IMR-90 (cell line): ENCODE results near the gene KDM6B. TPM values are rescaled to one million over a fixed set of nuclear protein-coding genes. Genes with fewer than 3 reads are reported as not detected.
A peak's percentile ranks its signal among the peaks of the same experiment; 100 is the strongest.

Experiments used
- ATAC-seq: fragments of 200-7000 bp; cut with Tn5 transposase; 2 replicates; pipeline ENCODE4 v1.9.1; 2020; ENCODE audit warnings: low read depth, mild to moderate bottlenecking, moderate library complexity
- BruUV-seq: library from RNA; stranded (reverse); fragments of 400-500 nt; replicated peaks from 2 replicates; lab custom pipeline; 2021; lab: Mats Ljungman, UMichigan
- CTCF ChIA-PET: fragments of 300-600 bp; formaldehyde crosslinking; extraction: SDS; loops from one replicate; lab custom pipeline; 2021; ENCODE audit warnings: antibody characterized with exemption; lab: Yijun Ruan, JAX
- POLR2A ChIA-PET: fragments of 300-600 bp; sonication (Branson Sonifier 250); formaldehyde crosslinking; loops from one replicate; lab custom pipeline; 2022; ENCODE audit warnings: antibody characterized with exemption; ENCODE audit not compliant: unreplicated experiment; lab: Charles Lee
- DNase-seq: peaks from one replicate; pipeline ENCODE4 v3.0.0; 2013
- H2AFZ ChIP-seq: replicated peaks from 2 replicates; pipeline ENCODE3; 2013; ENCODE audit warnings: low read length, mild to moderate bottlenecking; ENCODE audit not compliant: poor library complexity
- H2AK5ac ChIP-seq: 2 replicates; pipeline ENCODE4 v1.6.1; 2013; ENCODE audit warnings: low read depth, low read length, inconsistent platforms
- H2AK9ac ChIP-seq: replicated peaks from 2 replicates; pipeline ENCODE3; 2013; ENCODE audit warnings: mild to moderate bottlenecking, low read depth, low read length, moderate library complexity; ENCODE audit not compliant: poor library complexity
- H2BK120ac ChIP-seq: 2 replicates; pipeline ENCODE4 v1.6.1; 2013; ENCODE audit warnings: low read depth, low read length, inconsistent platforms
- H2BK15ac ChIP-seq: 3 replicates; pipeline ENCODE4 v1.6.1; 2013; ENCODE audit warnings: low read depth, low read length, inconsistent platforms
- H2BK20ac ChIP-seq: 2 replicates; pipeline ENCODE4 v1.6.1; 2013; ENCODE audit warnings: low read depth, mild to moderate bottlenecking, inconsistent platforms, low read length, moderate library complexity
- H2BK5ac ChIP-seq: 2 replicates; pipeline ENCODE4 v1.6.1; 2013; ENCODE audit warnings: mild to moderate bottlenecking, low read depth, low read length, inconsistent platforms; ENCODE audit not compliant: poor library complexity, severe bottlenecking
- H3K14ac ChIP-seq: replicated peaks from 2 replicates; pipeline ENCODE4 v1.6.1; 2013; ENCODE audit warnings: low read depth, low read length, inconsistent platforms
- H3K18ac ChIP-seq: 2 replicates; pipeline ENCODE4 v1.6.1; 2013; ENCODE audit warnings: low read depth, low read length, control low read depth
- H3K23ac ChIP-seq: 2 replicates; pipeline ENCODE4 v1.6.1; 2013; ENCODE audit warnings: low read depth, low read length, inconsistent platforms
- H3K27ac ChIP-seq: 2 replicates; pipeline ENCODE4 v1.5.1; 2013; ENCODE audit warnings: mild to moderate bottlenecking, control low read depth, low read length; ENCODE audit not compliant: insufficient read depth
- H3K27me3 ChIP-seq: 2 replicates; pipeline ENCODE4 v1.6.1; 2013; ENCODE audit warnings: low read length; ENCODE audit not compliant: control insufficient read depth, insufficient read depth
- H3K36me3 ChIP-seq: 2 replicates; pipeline ENCODE4 v1.6.1; 2013; ENCODE audit warnings: low read length, mixed read lengths; ENCODE audit not compliant: control insufficient read depth, insufficient read depth
- H3K4ac ChIP-seq: 2 replicates; pipeline ENCODE4 v1.6.1; 2013; ENCODE audit warnings: low read depth, low read length, inconsistent platforms
- H3K4me1 ChIP-seq: 2 replicates; pipeline ENCODE4 v1.6.1; 2013; ENCODE audit warnings: low read length, mixed read lengths; ENCODE audit not compliant: control insufficient read depth, insufficient read depth
- H3K4me2 ChIP-seq: 2 replicates; pipeline ENCODE4 v1.6.1; 2013; ENCODE audit warnings: low read depth, mild to moderate bottlenecking, control low read depth, low read length, moderate library complexity
- H3K4me3 ChIP-seq: 2 replicates; pipeline ENCODE4 v1.5.1; 2013; ENCODE audit warnings: low read depth, mild to moderate bottlenecking, control low read depth, low read length, moderate library complexity; ENCODE audit not compliant: insufficient read depth
- H3K56ac ChIP-seq: 2 replicates; pipeline ENCODE4 v1.6.1; 2013; ENCODE audit warnings: low read length, inconsistent platforms; ENCODE audit not compliant: insufficient read depth; ENCODE audit errors: extremely low read depth
- H3K79me1 ChIP-seq, 2 experiments: 2 replicates each; pipeline ENCODE4 v1.6.1; 2013; ENCODE audit warnings: low read length in 2 of 2, inconsistent platforms in 1 of 2, low read depth in 1 of 2
- H3K9ac ChIP-seq: 2 replicates; pipeline ENCODE4 v1.6.1; 2013; ENCODE audit warnings: low read depth, low read length, control low read depth
- H3K9me1 ChIP-seq: 2 replicates; pipeline ENCODE4 v1.6.1; 2013; ENCODE audit warnings: low read length, inconsistent platforms; ENCODE audit not compliant: insufficient read depth
- H3K9me3 ChIP-seq: 2 replicates; pipeline ENCODE4 v1.6.1; 2013; ENCODE audit warnings: low read length; ENCODE audit not compliant: control insufficient read depth, insufficient read depth
- H4K20me1 ChIP-seq: 2 replicates; pipeline ENCODE4 v1.6.1; 2013; ENCODE audit warnings: low read length, inconsistent platforms; ENCODE audit not compliant: insufficient read depth
- H4K5ac ChIP-seq: 2 replicates; pipeline ENCODE4 v1.6.1; 2013; ENCODE audit warnings: mild to moderate bottlenecking, low read depth, low read length, control low read depth
- H4K8ac ChIP-seq, 2 experiments: 2 replicates each; pipeline ENCODE4 v1.6.1; 2013; ENCODE audit warnings: low read depth in 2 of 2, low read length in 2 of 2, control low read depth in 1 of 2, inconsistent platforms in 1 of 2
- H4K91ac ChIP-seq: 2 replicates; pipeline ENCODE4 v1.6.1; 2013; ENCODE audit warnings: low read depth, low read length, inconsistent platforms; ENCODE audit not compliant: insufficient read depth
- BHLHE40 ChIP-seq: fragments of 150-350 bp; IDR thresholded peaks from 2 replicates; pipeline ENCODE4 v1.6.1; 2016; ENCODE audit warnings: mild to moderate bottlenecking, low read depth, low read length
- CEBPB ChIP-seq: IDR thresholded peaks from 2 replicates; pipeline ENCODE4 v1.6.1; 2012; ENCODE audit warnings: low read depth, low read length, improper control_type of control experiment
- FOS ChIP-seq: fragments of 150-350 bp; IDR thresholded peaks from 2 replicates; pipeline ENCODE4 v1.6.1; 2016; ENCODE audit warnings: low read depth, low read length
- MAFK ChIP-seq: IDR thresholded peaks from 2 replicates; pipeline ENCODE4 v1.6.1; 2012; ENCODE audit warnings: low read depth, low read length, improper control_type of control experiment
- MAZ ChIP-seq: IDR thresholded peaks from 2 replicates; pipeline ENCODE4 v1.6.1; 2012; ENCODE audit warnings: low read depth, mild to moderate bottlenecking, low read length, improper control_type of control experiment, moderate library complexity, borderline replicate concordance
- NFE2L2 ChIP-seq: fragments of 150-350 bp; IDR thresholded peaks from 2 replicates; pipeline ENCODE4 v1.6.1; 2016; ENCODE audit warnings: low read depth, mild to moderate bottlenecking, low read length
- POLR2A ChIP-seq: IDR thresholded peaks from 2 replicates; pipeline ENCODE4 v1.6.1; 2012; ENCODE audit warnings: mild to moderate bottlenecking, low read depth, low read length
- RFX5 ChIP-seq: IDR thresholded peaks from 2 replicates; pipeline ENCODE4 v1.8.0; 2012; ENCODE audit warnings: low read depth, mild to moderate bottlenecking, low read length, moderate library complexity
- SMC3 ChIP-seq: fragments of 150-350 bp; IDR thresholded peaks from 2 replicates; pipeline ENCODE4 v1.6.1; 2016; ENCODE audit warnings: low read depth, mild to moderate bottlenecking, antibody characterized with exemption, low read length, moderate library complexity
- USF2 ChIP-seq: fragments of 150-350 bp; IDR thresholded peaks from 2 replicates; pipeline ENCODE4 v1.6.1; 2017; ENCODE audit warnings: mild to moderate bottlenecking, antibody characterized with exemption, low read length, low read depth
- WGBS, 2 experiments: methylation state at CpG; one replicate each; pipeline versions ENCODE4 v1.1.5 to v1.1.7; 2013; ENCODE audit warnings: missing lambda C conversion rate in 2 of 2; ENCODE audit not compliant: insufficient read length in 1 of 2; ENCODE audit errors: extremely low coverage in 2 of 2; 5-methylcytosine and 5-hydroxymethylcytosine counted together
- dilution Hi-C: fragments of 300-500 bp; cut with HindIII; formaldehyde crosslinking; loops from one replicate; pipeline ENCODE4 v1.14.3; 2018; ENCODE audit warnings: low sequenced_read_pairs; ENCODE audit not compliant: unreplicated experiment
- in situ Hi-C: fragments of 300-500 bp; cut with MboI; formaldehyde crosslinking; loops from 3 replicates; pipeline ENCODE4 v1.14.3; 2019; ENCODE audit warnings: low sequenced_read_pairs, inconsistent platforms, mixed read lengths
- intact Hi-C: fragments of 100-400 bp; cut with micrococcal nuclease; formaldehyde crosslinking; loops from 2 replicates; pipeline ENCODE4 v1.10.0; 2022
- polyA plus RNA-seq, 3 experiments: library from polyadenylated mRNA; depleted of rRNA; stranded (reverse); fragments of >200 nt; gene quantifications; 2 replicates each; pipeline ENCODE4 v1.2.3, GENCODE V29; 2012; ENCODE audit warnings: low replicate concordance in 1 of 3
- total RNA-seq: library from RNA; depleted of rRNA; stranded (reverse); fragments of >200 nt; gene quantifications from 2 replicates; pipeline ENCODE4 v1.2.3, GENCODE V29; 2012

Gene KDM6B
- total and polyA plus RNA-seq, 2 of the 4 experiments (the other 2 are of a cell fraction): 0.72 to 3.5 TPM

GRCh38 chr17:7842380-7843256 lies 8.6 kb downstream of the KDM6B start:
- ATAC-seq: peak; percentile 13
- peak overlapping the region; percentile 98 for H4K91ac ChIP-seq
- H4K5ac ChIP-seq: peak overlapping the region; percentile 37
- H3K4me1 ChIP-seq: peaks cover 25% of the 10 kb centered on the region
- peak overlapping the region; percentile 94 for H2BK120ac ChIP-seq
- in situ Hi-C loops: no loop called here
- ChIA-PET POLR2A (interaction anchor here (0.5 to 0.7 kb wide), 2 partner anchors 18 to 719 kb away, joined by 3 to 5 read pairs; no protein-coding TSS in a partner anchor), CTCF (interaction anchor here (1.2 to 1.5 kb wide), 2 partner anchors 14 to 70 kb away, joined by 3 read pairs; partner anchors contain the start of gene NAA38)
- H3K27me3 ChIP-seq: no peaks in the 10 kb centered on the region
- BruUV-seq: no TSS peak
- peak overlapping the region; percentile 81 for H2AFZ ChIP-seq
- peak overlapping the region; percentile 92 for H3K9ac ChIP-seq
- peak overlapping the region; percentile 71 for H3K4me3 ChIP-seq
- H4K20me1 ChIP-seq: peaks cover 77% of the 10 kb centered on the region
- H3K14ac ChIP-seq: peak overlapping the region; percentile 98
- 0% methylated on average over 7 of the region's 47 CpGs; no CpG with 5 or more reads in 1 of the 2 experiments for WGBS, 2 experiments
- peak overlapping the region; percentile 93 for H3K23ac ChIP-seq
- H2BK5ac ChIP-seq: peak overlapping the region; percentile 97
- H2AK9ac ChIP-seq: peak overlapping the region; percentile 100
- no peaks in the 10 kb centered on the region for H3K9me3 ChIP-seq
- peak overlapping the region; percentile 68 for H3K18ac ChIP-seq
- H3K9me1 ChIP-seq: peaks cover 9% of the 10 kb centered on the region; the same call in 1 of the 2 replicates
- H2AK5ac ChIP-seq: peak overlapping the region; percentile 100
- peak overlapping the region; percentile 98; the same call in 2 of the 3 replicates for H2BK15ac ChIP-seq
- H3K36me3 ChIP-seq: peaks cover 26% of the 10 kb centered on the region; the same call in 1 of the 2 replicates
- DNase-seq: peak; percentile 97
- H3K79me1 ChIP-seq: peaks cover 19 to 75% of the 10 kb centered on the region in 2 experiments
- H2BK20ac ChIP-seq: peak overlapping the region; percentile 85
- dilution Hi-C loops: no loop called here
- peak overlapping the region; percentile 99 for H3K4ac ChIP-seq
- H3K4me2 ChIP-seq: peak overlapping the region; percentile 97
- peak overlapping the region; percentile 97 for H3K56ac ChIP-seq
- peak; percentile 83 for TF ChIP-seq POLR2A
- TF ChIP-seq FOS: peak; percentile 98
- TF ChIP-seq MAZ: peak; percentile 97
- TF ChIP-seq RFX5: no peak
- peak; percentile 39; the same call in 1 of the 2 replicates for TF ChIP-seq NFE2L2
- peak; percentile 85 for TF ChIP-seq CEBPB
- no peak for TF ChIP-seq SMC3
- TF ChIP-seq BHLHE40: peak; percentile 61
- no peak for TF ChIP-seq USF2
- peak; percentile 56 for TF ChIP-seq MAFK
- peak overlapping the region; percentile 79 to 92 for H4K8ac ChIP-seq
- intact Hi-C loops: loop anchor here (2.0 to 5.0 kb wide), 2 partner anchors 14 to 270 kb away; partner anchors contain the start of gene NAA38
- peak overlapping the region; percentile 98 for H3K27ac ChIP-seq
